Measurements from ENCODE around the gene ATG7.

GRCh38 chr3:11546657-11547302 is 274.6 kb downstream of the ATG7 start:
- TF ChIP-seq ZNF274 (IDR thresholded peaks at IDR 0.05; ENCODE audit: low read depth, low read length) (no peak), YY1 (IDR thresholded peaks at IDR 0.05; ENCODE audit: insufficient read depth, insufficient read length) (no peak), SUZ12 (IDR thresholded peaks at IDR 0.05; ENCODE audit: extremely low read depth, insufficient read depth, insufficient read length) (no peak)
